ENCODE measurements around the gene AFG3L2. TPM values are rescaled to one million over a fixed set of nuclear protein-coding genes. Genes with fewer than 3 reads are reported as not detected.

AFG3L2 gene
- total RNA-seq, 1 experiment from 2014 or later = 73.5 TPM

DNA sequence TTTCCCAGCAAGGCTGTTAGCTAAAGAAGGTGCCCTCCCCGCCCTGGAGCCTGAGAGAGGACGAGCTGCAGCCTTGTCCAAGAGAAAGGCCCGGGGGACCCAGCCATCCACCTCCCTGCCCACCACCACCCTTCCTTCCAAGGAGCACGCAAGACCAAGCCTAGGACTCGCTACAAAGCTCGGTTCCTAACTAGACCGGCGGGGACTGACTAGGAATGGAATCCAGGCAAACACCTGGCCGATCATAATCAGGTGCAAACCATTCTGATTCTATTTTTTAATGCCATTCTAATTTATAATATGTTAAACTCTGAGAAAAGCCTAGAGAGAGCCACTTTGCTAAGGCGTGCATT, 88.6 kb downstream of the AFG3L2 start:
- Histone ChIP-seq H3K27ac (ENCODE audit: insufficient read length, low read depth, low read length) (no peak overlapping the region), H3K4me2 (ENCODE audit: insufficient read depth, insufficient read length, low read length) (peak overlapping the region; percentile 77), H3K23me2 (ENCODE audit: insufficient read length, low read depth, low read length, poor library complexity, severe bottlenecking) (peaks cover 14% of the 10 kb centered on the region), H3T11ph (ENCODE audit: low read length) (no peak overlapping the region), H2BK15ac (ENCODE audit: low read depth, low read length) (no peak overlapping the region), H2BK20ac (ENCODE audit: low read depth, low read length, poor library complexity, severe bottlenecking) (no peak overlapping the region), H3K14ac (ENCODE audit: insufficient read depth, low read length) (no peak overlapping the region), H4K91ac (ENCODE audit: insufficient read length, low read depth, low read length) (no peak overlapping the region), H4K5ac (ENCODE audit: insufficient read length, low read depth, low read length) (no peak overlapping the region), H3K79me1 (ENCODE audit: insufficient read depth, low read depth, low read length, poor library complexity, severe bottlenecking) (no peaks in the 10 kb centered on the region), H4K20me1 (ENCODE audit: control insufficient read depth, insufficient read depth, insufficient read length) (no peaks in the 10 kb centered on the region), H2BK12ac (ENCODE audit: insufficient read length, low read depth, low read length) (no peak overlapping the region), H3K56ac (ENCODE audit: insufficient read length, low read depth, low read length) (no peak overlapping the region), H3K9me3 (ENCODE audit: control insufficient read depth, low read depth, low read length) (no peaks in the 10 kb centered on the region), H2AFZ (ENCODE audit: low read length) (no peak overlapping the region), H3K9ac (ENCODE audit: extremely low read depth, insufficient read length, low read length) (no peak overlapping the region), H3K23ac (ENCODE audit: insufficient read length, low read depth, low read length) (no peak overlapping the region), H3K4me1 (ENCODE audit: insufficient read depth, low read length) (no peaks in the 10 kb centered on the region), H3K79me2 (ENCODE audit: insufficient read depth, low read length) (no peaks in the 10 kb centered on the region), H2BK120ac (ENCODE audit: low read depth, low read length, poor library complexity, severe bottlenecking) (no peak overlapping the region), H4K8ac (replicated peaks; ENCODE audit: insufficient read length, low read depth, low read length) (no peak overlapping the region), H2AK5ac (ENCODE audit: insufficient read length, low read length) (no peak overlapping the region), H3K18ac (ENCODE audit: insufficient read length, low read depth, low read length) (no peak overlapping the region), H3K27me3 (ENCODE audit: insufficient read depth, low read length) (no peaks in the 10 kb centered on the region; the same call in 1 of the 2 replicates), H2BK5ac (ENCODE audit: insufficient read length, low read length) (no peak overlapping the region), H3K4ac (ENCODE audit: low read depth, low read length) (no peak overlapping the region)
- Mint-ChIP-seq H3K9me3 (no peaks in the 10 kb centered on the region; a peak in 1 of 5 replicates), H3K4me3 (peak overlapping the region; percentile 77 to 88), H3K27me3 (ENCODE audit: low read depth) (peaks cover 50% of the 10 kb centered on the region), H3K4me1 (peaks cover 18 to 25% of the 10 kb centered on the region in 2 experiments), H3K27ac (peak overlapping the region in 1 of 3 experiments; percentile 75; a peak in 1 of 7 replicates), H3K36me3 (ENCODE audit: insufficient read depth in 1 of 3, low read depth in 3 of 3) (no peaks in the 10 kb centered on the region)
- WGBS (ENCODE audit: extremely low coverage, insufficient read length, low lambda C conversion rate) = no CpG with 5 or more reads among the region's 10 CpGs
- no peak for DNase-seq
- TF ChIP-seq, protein P1, sequence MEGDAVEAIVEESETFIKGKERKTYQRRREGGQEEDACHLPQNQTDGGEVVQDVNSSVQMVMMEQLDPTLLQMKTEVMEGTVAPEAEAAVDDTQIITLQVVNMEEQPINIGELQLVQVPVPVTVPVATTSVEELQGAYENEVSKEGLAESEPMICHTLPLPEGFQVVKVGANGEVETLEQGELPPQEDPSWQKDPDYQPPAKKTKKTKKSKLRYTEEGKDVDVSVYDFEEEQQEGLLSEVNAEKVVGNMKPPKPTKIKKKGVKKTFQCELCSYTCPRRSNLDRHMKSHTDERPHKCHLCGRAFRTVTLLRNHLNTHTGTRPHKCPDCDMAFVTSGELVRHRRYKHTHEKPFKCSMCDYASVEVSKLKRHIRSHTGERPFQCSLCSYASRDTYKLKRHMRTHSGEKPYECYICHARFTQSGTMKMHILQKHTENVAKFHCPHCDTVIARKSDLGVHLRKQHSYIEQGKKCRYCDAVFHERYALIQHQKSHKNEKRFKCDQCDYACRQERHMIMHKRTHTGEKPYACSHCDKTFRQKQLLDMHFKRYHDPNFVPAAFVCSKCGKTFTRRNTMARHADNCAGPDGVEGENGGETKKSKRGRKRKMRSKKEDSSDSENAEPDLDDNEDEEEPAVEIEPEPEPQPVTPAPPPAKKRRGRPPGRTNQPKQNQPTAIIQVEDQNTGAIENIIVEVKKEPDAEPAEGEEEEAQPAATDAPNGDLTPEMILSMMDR (conservative IDR thresholded peaks at IDR 0.05) = no peak
